Body of pancreas (tissue), 4 donors: Measurements from ENCODE around the gene CRIM1. TPM values are rescaled to one million over a fixed set of nuclear protein-coding genes. Genes with fewer than 3 reads are reported as not detected.
A peak's percentile ranks its signal among the peaks of the same experiment; 100 is the strongest.

Source experiments
- ATAC-seq: fragments of 150-250 bp; one replicate; pipeline ENCODE4 v1.9.1; 2016
- DNase-seq, 4 donors: peaks; one replicate each; pipeline ENCODE4 v3.0.0-alpha.2; 2019
- H3K27ac ChIP-seq, 4 donors: fragments of 200-600 bp; sonication (generic); 1 replicate in 3 of 4; 2 replicates in 1 of 4; pipeline versions ENCODE4 v1.5.1 to v1.6.1; 2016 to 2019; ENCODE audit warnings: mild to moderate bottlenecking in 1 of 4, mixed read lengths in 1 of 4, moderate library complexity in 1 of 4
- H3K27me3 ChIP-seq, 2 donors: fragments of 200-600 bp; sonication (generic); one replicate each; pipeline ENCODE4 v1.6.0; 2016; ENCODE audit warnings: mild to moderate bottlenecking in 1 of 2
- H3K36me3 ChIP-seq, 2 donors: fragments of 200-600 bp; sonication (generic); replicated peaks in 1 of 2; 2 replicates each; pipeline ENCODE4 v1.5.1; 2016; ENCODE audit warnings: low read depth in 2 of 2; ENCODE audit not compliant: insufficient read depth in 1 of 2
- H3K4me1 ChIP-seq: fragments of 200-600 bp; sonication (generic); one replicate; pipeline ENCODE4 v1.6.0; 2016
- H3K4me3 ChIP-seq, 2 donors: fragments of 200-600 bp; sonication (generic); 1 replicate in 1 of 2; 2 replicates in 1 of 2; pipeline ENCODE4 v1.5.1; 2016 to 2019
- H3K9me3 ChIP-seq, 3 donors: fragments of 200-600 bp; sonication (generic); 1 replicate in 2 of 3; 2 replicates in 1 of 3; pipeline ENCODE4 v1.5.1; 2016
- CTCF ChIP-seq, 7 experiments: fragments of 450-650 bp in 4 of 7; fragments of 200-600 bp in 3 of 7; sonication (generic) in 3 of 7; IDR thresholded peaks; one replicate each; pipeline ENCODE4 v1.5.1; 2016 to 2019; ENCODE audit warnings: antibody characterized with exemption in 7 of 7
- POLR2A ChIP-seq, 3 donors: fragments of 450-650 bp; IDR thresholded peaks; one replicate each; pipeline ENCODE4 v1.6.1; 2016; ENCODE audit warnings: antibody characterized with exemption in 3 of 3, mild to moderate bottlenecking in 2 of 3
- WGBS, 2 donors: methylation state at CpG; one replicate each; pipeline ENCODE4 v1.1.5; 2017; 5-methylcytosine and 5-hydroxymethylcytosine counted together
- intact Hi-C: fragments of 100-400 bp; cut with DNase I; formaldehyde crosslinking; loops from one replicate; pipeline ENCODE4 v1.15.1; 2023
- total RNA-seq, 2 donors: library from RNA; depleted of rRNA; stranded (reverse); fragments of >200 nt; gene quantifications; one replicate each; pipeline ENCODE4 v1.1.0, GENCODE V29; 2016

The CRIM1 gene
- total RNA-seq, 2 donors from 2014 or later, result 41.5 to 64.6 TPM

GRCh38 chr2:36351736-36352349 is 3.7 kb upstream of the CRIM1 start:
- ATAC-seq, result no peak
- intact Hi-C loops, result no loop called here

GRCh38 chr2:36352701-36353100 is 2.9 kb upstream of the CRIM1 start:
- Histone ChIP-seq H3K4me3 (no peak overlapping the region), H3K27ac (no peak overlapping the region), H3K27me3 (peaks cover 0 to 5% of the 10 kb centered on the region in 2 donors), H3K36me3 (no peaks in the 10 kb centered on the region), H3K9me3 (no peaks in the 10 kb centered on the region), H3K4me1 (peaks cover 14% of the 10 kb centered on the region)
- TF ChIP-seq CTCF (IDR thresholded peaks at IDR 0.05) (peak in 1 of 7 experiments; percentile 5), POLR2A (IDR thresholded peaks at IDR 0.05) (no peak)
- ATAC-seq, result no peak
- 47 to 65% methylated on average over 3 of the region's 3 CpGs for WGBS, 2 donors
- intact Hi-C loops, result no loop called here
- DNase-seq, result no peak

More at GRCh38 chr2:36351736-36352349, 3.7 kb upstream of the CRIM1 start:
- peak in 1 of 4 donors; percentile 27 for DNase-seq
- WGBS, 2 donors, result 19 to 20% methylated on average over 10 of the region's 10 CpGs
- no peak overlapping the region for H3K27ac ChIP-seq
- no peak for TF ChIP-seq POLR2A (IDR thresholded peaks at IDR 0.05)
- TF ChIP-seq CTCF (IDR thresholded peaks at IDR 0.05), result peak; percentile 44 to 71 (median 59)
- no peak overlapping the region for H3K4me3 ChIP-seq
- H3K27me3 ChIP-seq, result peaks cover 0 to 5% of the 10 kb centered on the region in 2 donors
- H3K9me3 ChIP-seq, result no peaks in the 10 kb centered on the region
- H3K36me3 ChIP-seq, result no peaks in the 10 kb centered on the region
- H3K4me1 ChIP-seq, result peaks cover 11% of the 10 kb centered on the region

GRCh38 chr2:36354811-36355150 is 797 bp upstream of the CRIM1 start:
- Histone ChIP-seq H3K4me3 (peak overlapping the region in 1 of 2 donors; percentile 23), H3K4me1 (peaks cover 22% of the 10 kb centered on the region), H3K9me3 (no peaks in the 10 kb centered on the region), H3K27me3 (peaks cover 0 to 5% of the 10 kb centered on the region in 2 donors), H3K36me3 (no peaks in the 10 kb centered on the region), H3K27ac (peak overlapping the region; percentile 21 to 84 (median 76))
- 25 to 26% methylated on average over 11 of the region's 11 CpGs for WGBS, 2 donors
- intact Hi-C loops, result no loop called here
- DNase-seq, result no peak
- TF ChIP-seq POLR2A (IDR thresholded peaks at IDR 0.05) (no peak), CTCF (IDR thresholded peaks at IDR 0.05) (no peak)
- ATAC-seq, result no peak

GRCh38 chr2:36355890-36356297 is 316 bp downstream of the CRIM1 start:
- no peak for ATAC-seq
- intact Hi-C loops, result no loop called here

More at GRCh38 chr2:36355890-36356297, 316 bp downstream of the CRIM1 start:
- TF ChIP-seq CTCF (IDR thresholded peaks at IDR 0.05), result no peak
- TF ChIP-seq POLR2A (IDR thresholded peaks at IDR 0.05), result no peak
- no peaks in the 10 kb centered on the region for H3K36me3 ChIP-seq
- peaks cover 22% of the 10 kb centered on the region for H3K4me1 ChIP-seq
- no peaks in the 10 kb centered on the region for H3K9me3 ChIP-seq
- H3K27me3 ChIP-seq, result peaks cover 0 to 5% of the 10 kb centered on the region in 2 donors
- DNase-seq, result no peak
- 0% methylated on average over 3 to 31 of the region's 55 CpGs for WGBS, 2 donors
- H3K27ac ChIP-seq, result peak overlapping the region; percentile 40 to 84 (median 76)
- peak overlapping the region; percentile 34 to 53 for H3K4me3 ChIP-seq
